ENCODE results near the gene CCDC190.

- TF ChIP-seq CTCF (IDR thresholded peaks at IDR 0.05; ENCODE audit: low read depth, low read length) (no peak), POLR2A (IDR thresholded peaks at IDR 0.05; ENCODE audit: extremely low read depth, insufficient read length) (no peak), MYC (IDR thresholded peaks at IDR 0.05; ENCODE audit: low read depth, low read length) (no peak), MAX (IDR thresholded peaks at IDR 0.05; ENCODE audit: low read depth, low read length) (no peak)
Observed at GRCh38 chr1:162884831-162885230, 23.9 kb upstream of the CCDC190 start.

Data from NB4 (cell line).